Measurements from ENCODE around the gene SEC24D. TPM values are rescaled to one million over a fixed set of nuclear protein-coding genes. Genes with fewer than 3 reads are reported as not detected.

SEC24D gene
- total and polyA plus RNA-seq, 2 experiments from 2014 or later = 37.6 to 94.8 TPM

DNA sequence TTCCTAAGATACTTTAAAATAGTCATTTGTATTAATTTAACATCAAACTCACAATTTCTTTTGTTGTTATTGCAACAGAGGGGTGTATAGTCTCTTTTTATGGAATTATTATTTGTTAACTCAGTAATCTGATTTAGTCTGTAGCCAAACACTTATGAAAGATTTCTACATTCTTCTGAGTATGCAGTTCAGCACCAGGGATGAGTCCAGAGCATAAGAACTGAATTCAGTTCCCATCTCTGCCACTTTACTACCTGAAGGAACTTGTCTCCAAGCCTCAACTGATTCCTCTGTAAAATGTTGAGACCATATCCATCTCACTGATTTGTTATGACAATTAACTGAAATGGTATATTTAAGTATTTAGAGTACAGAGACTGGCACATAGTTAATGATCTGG is 105.2 kb downstream of the SEC24D start:
- Histone ChIP-seq H2AFZ (no peak overlapping the region), H3K4me1 (ENCODE audit: insufficient read depth) (no peaks in the 10 kb centered on the region), H4K20me1 (replicated peaks; ENCODE audit: insufficient read depth) (0 out of 2 replicates have a peak, but pooled peaks cover 4% of the 10 kb centered on the region), H3K4me2 (no peak overlapping the region), H3K27ac (ENCODE audit: low read depth) (no peak overlapping the region), H3F3A (replicated peaks; ENCODE audit: low read depth) (peaks cover 3% of the 10 kb centered on the region; the same call in 1 of the 2 replicates), H3K27me3 (ENCODE audit: insufficient read depth) (no peaks in the 10 kb centered on the region), H3K36me3 (ENCODE audit: insufficient read depth) (peaks cover 39% of the 10 kb centered on the region), H3K9me2 (ENCODE audit: insufficient read depth) (no peaks in the 10 kb centered on the region), H3K79me2 (replicated peaks; ENCODE audit: insufficient read depth) (no peaks in the 10 kb centered on the region), H3K4me3 (no peak overlapping the region)
- Mint-ChIP-seq H3K27me3 (ENCODE audit: insufficient read depth, low read depth, poor library complexity) (peaks cover 2% of the 10 kb centered on the region), H3K4me3 (no peak overlapping the region), H3K27ac (no peak overlapping the region), H3K9me3 (no peaks in the 10 kb centered on the region), H3K4me1 (no peaks in the 10 kb centered on the region), H3K36me3 (ENCODE audit: low read depth) (peaks cover 30% of the 10 kb centered on the region; the same call in 2 of the 3 replicates)
- no peak for ATAC-seq
- no peak for DNase-seq (ENCODE audit: low spot score)
- TF ChIP-seq, protein P1, sequence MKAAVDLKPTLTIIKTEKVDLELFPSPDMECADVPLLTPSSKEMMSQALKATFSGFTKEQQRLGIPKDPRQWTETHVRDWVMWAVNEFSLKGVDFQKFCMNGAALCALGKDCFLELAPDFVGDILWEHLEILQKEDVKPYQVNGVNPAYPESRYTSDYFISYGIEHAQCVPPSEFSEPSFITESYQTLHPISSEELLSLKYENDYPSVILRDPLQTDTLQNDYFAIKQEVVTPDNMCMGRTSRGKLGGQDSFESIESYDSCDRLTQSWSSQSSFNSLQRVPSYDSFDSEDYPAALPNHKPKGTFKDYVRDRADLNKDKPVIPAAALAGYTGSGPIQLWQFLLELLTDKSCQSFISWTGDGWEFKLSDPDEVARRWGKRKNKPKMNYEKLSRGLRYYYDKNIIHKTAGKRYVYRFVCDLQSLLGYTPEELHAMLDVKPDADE (IDR thresholded peaks at IDR 0.05) = no peak
- no peak for TF ChIP-seq CREB1 (CRISPR knock-in tag; IDR thresholded peaks at IDR 0.05; ENCODE audit: low read depth)
- no peak for TF ChIP-seq JUNB (IDR thresholded peaks at IDR 0.05; ENCODE audit: unreplicated experiment)

DNA sequence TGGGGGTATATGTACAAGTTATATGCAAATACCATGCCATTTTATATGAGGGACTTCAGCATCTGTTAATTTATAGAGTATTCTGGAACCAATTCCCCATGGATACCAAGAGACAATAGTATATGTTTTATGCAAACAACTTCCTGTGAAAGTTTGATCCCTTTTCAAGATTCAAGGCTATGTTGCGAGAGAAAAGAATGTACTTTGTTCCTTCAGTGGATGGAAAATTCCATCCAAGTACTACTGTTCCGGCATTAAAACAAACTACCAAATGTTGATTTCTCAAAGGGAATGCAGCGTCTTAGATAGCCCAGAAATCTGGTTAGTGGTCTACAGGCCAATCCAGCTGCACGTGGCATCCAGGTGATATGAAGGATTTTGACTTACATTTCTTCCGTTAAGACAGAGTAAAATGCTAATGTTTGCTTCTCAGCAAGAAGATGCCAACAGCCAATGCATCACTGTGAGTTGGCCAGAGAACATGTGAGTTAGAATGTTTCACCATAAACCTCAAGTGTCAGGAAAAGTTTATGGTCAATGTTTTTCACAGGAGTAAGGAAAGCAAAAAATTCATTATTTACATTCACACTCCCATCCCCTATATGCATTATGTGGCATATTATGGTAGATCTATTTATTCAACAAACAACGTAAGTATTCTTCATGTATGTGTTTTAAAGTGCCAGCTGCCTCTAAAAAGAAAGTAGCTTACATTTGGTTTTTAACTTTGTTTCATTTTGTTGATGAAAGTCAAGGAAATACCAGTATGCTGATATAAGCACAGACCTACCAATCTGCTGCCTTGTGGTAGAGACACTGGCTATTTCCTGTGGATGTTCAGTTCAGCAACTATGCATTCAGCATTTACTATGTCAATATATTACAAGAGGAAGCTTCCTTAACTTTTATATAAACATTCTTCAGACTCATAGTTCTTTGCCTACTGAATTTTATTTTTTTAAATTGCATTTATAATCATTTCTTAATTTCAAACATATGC is 106.3 kb downstream of the SEC24D start:
- no peaks in the 10 kb centered on the region for H3K79me2 ChIP-seq (replicated peaks; ENCODE audit: insufficient read depth)
- H3K4me3 Mint-ChIP-seq = no peak overlapping the region
- H3K27ac Mint-ChIP-seq = no peak overlapping the region
- no peak overlapping the region for H3K4me3 ChIP-seq
- no peaks in the 10 kb centered on the region for H3K9me2 ChIP-seq (ENCODE audit: insufficient read depth)
- peaks cover 43% of the 10 kb centered on the region for H3K36me3 ChIP-seq (ENCODE audit: insufficient read depth)
- H3K9me3 Mint-ChIP-seq = no peaks in the 10 kb centered on the region
- H3K36me3 Mint-ChIP-seq (ENCODE audit: low read depth) = peaks cover 30% of the 10 kb centered on the region; the same call in 2 of the 3 replicates
- peaks cover 2% of the 10 kb centered on the region; the same call in 1 of the 2 replicates for H3K4me1 ChIP-seq (ENCODE audit: insufficient read depth)
- ATAC-seq = no peak
- H2AFZ ChIP-seq = no peak overlapping the region
- peaks cover 2% of the 10 kb centered on the region; the same call in 1 of the 3 replicates for H3K4me1 Mint-ChIP-seq
- H3F3A ChIP-seq (replicated peaks; ENCODE audit: low read depth) = peaks cover 6% of the 10 kb centered on the region; the same call in 1 of the 2 replicates
- no peak for DNase-seq (ENCODE audit: low spot score)
- no peaks in the 10 kb centered on the region for H3K27me3 ChIP-seq (ENCODE audit: insufficient read depth)
- TF ChIP-seq, protein P2, sequence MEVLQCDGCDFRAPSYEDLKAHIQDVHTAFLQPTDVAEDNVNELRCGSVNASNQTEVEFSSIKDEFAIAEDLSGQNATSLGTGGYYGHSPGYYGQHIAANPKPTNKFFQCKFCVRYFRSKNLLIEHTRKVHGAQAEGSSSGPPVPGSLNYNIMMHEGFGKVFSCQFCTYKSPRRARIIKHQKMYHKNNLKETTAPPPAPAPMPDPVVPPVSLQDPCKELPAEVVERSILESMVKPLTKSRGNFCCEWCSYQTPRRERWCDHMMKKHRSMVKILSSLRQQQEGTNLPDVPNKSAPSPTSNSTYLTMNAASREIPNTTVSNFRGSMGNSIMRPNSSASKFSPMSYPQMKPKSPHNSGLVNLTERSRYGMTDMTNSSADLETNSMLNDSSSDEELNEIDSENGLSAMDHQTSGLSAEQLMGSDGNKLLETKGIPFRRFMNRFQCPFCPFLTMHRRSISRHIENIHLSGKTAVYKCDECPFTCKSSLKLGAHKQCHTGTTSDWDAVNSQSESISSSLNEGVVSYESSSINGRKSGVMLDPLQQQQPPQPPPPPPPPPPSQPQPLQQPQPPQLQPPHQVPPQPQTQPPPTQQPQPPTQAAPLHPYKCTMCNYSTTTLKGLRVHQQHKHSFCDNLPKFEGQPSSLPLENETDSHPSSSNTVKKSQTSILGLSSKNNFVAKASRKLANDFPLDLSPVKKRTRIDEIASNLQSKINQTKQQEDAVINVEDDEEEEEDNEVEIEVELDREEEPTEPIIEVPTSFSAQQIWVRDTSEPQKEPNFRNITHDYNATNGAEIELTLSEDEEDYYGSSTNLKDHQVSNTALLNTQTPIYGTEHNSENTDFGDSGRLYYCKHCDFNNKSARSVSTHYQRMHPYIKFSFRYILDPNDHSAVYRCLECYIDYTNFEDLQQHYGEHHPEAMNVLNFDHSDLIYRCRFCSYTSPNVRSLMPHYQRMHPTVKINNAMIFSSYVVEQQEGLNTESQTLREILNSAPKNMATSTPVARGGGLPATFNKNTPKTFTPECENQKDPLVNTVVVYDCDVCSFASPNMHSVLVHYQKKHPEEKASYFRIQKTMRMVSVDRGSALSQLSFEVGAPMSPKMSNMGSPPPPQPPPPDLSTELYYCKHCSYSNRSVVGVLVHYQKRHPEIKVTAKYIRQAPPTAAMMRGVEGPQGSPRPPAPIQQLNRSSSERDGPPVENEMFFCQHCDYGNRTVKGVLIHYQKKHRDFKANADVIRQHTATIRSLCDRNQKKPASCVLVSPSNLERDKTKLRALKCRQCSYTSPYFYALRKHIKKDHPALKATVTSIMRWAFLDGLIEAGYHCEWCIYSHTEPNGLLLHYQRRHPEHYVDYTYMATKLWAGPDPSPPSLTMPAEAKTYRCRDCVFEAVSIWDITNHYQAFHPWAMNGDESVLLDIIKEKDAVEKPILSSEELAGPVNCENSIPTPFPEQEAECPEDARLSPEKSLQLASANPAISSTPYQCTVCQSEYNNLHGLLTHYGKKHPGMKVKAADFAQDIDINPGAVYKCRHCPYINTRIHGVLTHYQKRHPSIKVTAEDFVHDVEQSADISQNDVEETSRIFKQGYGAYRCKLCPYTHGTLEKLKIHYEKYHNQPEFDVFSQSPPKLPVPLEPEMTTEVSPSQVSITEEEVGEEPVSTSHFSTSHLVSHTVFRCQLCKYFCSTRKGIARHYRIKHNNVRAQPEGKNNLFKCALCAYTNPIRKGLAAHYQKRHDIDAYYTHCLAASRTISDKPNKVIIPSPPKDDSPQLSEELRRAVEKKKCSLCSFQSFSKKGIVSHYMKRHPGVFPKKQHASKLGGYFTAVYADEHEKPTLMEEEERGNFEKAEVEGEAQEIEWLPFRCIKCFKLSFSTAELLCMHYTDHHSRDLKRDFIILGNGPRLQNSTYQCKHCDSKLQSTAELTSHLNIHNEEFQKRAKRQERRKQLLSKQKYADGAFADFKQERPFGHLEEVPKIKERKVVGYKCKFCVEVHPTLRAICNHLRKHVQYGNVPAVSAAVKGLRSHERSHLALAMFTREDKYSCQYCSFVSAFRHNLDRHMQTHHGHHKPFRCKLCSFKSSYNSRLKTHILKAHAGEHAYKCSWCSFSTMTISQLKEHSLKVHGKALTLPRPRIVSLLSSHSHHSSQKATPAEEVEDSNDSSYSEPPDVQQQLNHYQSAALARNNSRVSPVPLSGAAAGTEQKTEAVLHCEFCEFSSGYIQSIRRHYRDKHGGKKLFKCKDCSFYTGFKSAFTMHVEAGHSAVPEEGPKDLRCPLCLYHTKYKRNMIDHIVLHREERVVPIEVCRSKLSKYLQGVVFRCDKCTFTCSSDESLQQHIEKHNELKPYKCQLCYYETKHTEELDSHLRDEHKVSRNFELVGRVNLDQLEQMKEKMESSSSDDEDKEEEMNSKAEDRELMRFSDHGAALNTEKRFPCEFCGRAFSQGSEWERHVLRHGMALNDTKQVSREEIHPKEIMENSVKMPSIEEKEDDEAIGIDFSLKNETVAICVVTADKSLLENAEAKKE (CRISPR knock-in tag; IDR thresholded peaks at IDR 0.05) = no peak
- TF ChIP-seq, protein P1 (IDR thresholded peaks at IDR 0.05) = no peak
- TF ChIP-seq ZNF331 (CRISPR knock-in tag; IDR thresholded peaks at IDR 0.05; ENCODE audit: low read depth) = no peak
- no peak for TF ChIP-seq EZH2 (IDR thresholded peaks at IDR 0.05; ENCODE audit: low read depth, unreplicated experiment)
- TF ChIP-seq, protein P3, sequence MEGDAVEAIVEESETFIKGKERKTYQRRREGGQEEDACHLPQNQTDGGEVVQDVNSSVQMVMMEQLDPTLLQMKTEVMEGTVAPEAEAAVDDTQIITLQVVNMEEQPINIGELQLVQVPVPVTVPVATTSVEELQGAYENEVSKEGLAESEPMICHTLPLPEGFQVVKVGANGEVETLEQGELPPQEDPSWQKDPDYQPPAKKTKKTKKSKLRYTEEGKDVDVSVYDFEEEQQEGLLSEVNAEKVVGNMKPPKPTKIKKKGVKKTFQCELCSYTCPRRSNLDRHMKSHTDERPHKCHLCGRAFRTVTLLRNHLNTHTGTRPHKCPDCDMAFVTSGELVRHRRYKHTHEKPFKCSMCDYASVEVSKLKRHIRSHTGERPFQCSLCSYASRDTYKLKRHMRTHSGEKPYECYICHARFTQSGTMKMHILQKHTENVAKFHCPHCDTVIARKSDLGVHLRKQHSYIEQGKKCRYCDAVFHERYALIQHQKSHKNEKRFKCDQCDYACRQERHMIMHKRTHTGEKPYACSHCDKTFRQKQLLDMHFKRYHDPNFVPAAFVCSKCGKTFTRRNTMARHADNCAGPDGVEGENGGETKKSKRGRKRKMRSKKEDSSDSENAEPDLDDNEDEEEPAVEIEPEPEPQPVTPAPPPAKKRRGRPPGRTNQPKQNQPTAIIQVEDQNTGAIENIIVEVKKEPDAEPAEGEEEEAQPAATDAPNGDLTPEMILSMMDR (conservative IDR thresholded peaks at IDR 0.05; ENCODE audit: low read depth in 2 of 2) = no peak
- TF ChIP-seq CREB1 (CRISPR knock-in tag; IDR thresholded peaks at IDR 0.05; ENCODE audit: low read depth) = no peak
- TF ChIP-seq NANOG (IDR thresholded peaks at IDR 0.05; ENCODE audit: borderline replicate concordance) = no peak
- no peak overlapping the region for H3K4me2 ChIP-seq
- H4K20me1 ChIP-seq (replicated peaks; ENCODE audit: insufficient read depth) = 0 out of 2 replicates have a peak, but pooled peaks cover 4% of the 10 kb centered on the region
- H3K27ac ChIP-seq (ENCODE audit: low read depth) = no peak overlapping the region
- peaks cover 2% of the 10 kb centered on the region for H3K27me3 Mint-ChIP-seq (ENCODE audit: insufficient read depth, low read depth, poor library complexity)
